Mesothelial cell of epicardium (in vitro differentiated cells): ENCODE results near the gene GMDS. TPM values are rescaled to one million over a fixed set of nuclear protein-coding genes. Genes with fewer than 3 reads are reported as not detected.

Experiments
- DNase-seq, 2 experiments: peaks; one replicate each; pipeline ENCODE4 v3.0.0; 2021; ENCODE audit warnings: low spot score in 2 of 2; ENCODE audit not compliant: unreplicated experiment in 2 of 2
- H3K27ac Mint-ChIP-seq: 2 replicates; pipeline ENCODE4 v1.8.0; 2021; ENCODE audit warnings: mixed read lengths
- H3K27me3 Mint-ChIP-seq: 2 replicates; pipeline ENCODE4 v1.8.0; 2021; ENCODE audit warnings: low read depth, mixed read lengths
- H3K36me3 Mint-ChIP-seq: 2 replicates; pipeline ENCODE4 v1.8.0; 2021; ENCODE audit warnings: mixed read lengths
- H3K4me1 Mint-ChIP-seq: 2 replicates; pipeline ENCODE4 v1.8.0; 2021; ENCODE audit warnings: mixed read lengths
- H3K4me3 Mint-ChIP-seq: 2 replicates; pipeline ENCODE4 v1.8.0; 2021; ENCODE audit warnings: mild to moderate bottlenecking, moderate library complexity, mixed read lengths
- H3K9me3 Mint-ChIP-seq: 2 replicates; pipeline ENCODE4 v1.8.0; 2021; ENCODE audit warnings: mixed read lengths
- CTCF ChIP-seq: fragments of 200-600 bp; sonication (generic); IDR thresholded peaks from one replicate; pipeline ENCODE4 v1.5.0; 2021; ENCODE audit warnings: antibody characterized with exemption; ENCODE audit not compliant: unreplicated experiment
- total RNA-seq: library from RNA; stranded (reverse); gene quantifications from 3 replicates; pipeline ENCODE4 v1.2.1, GENCODE V29; 2021

Gene GMDS
- total RNA-seq, 1 donor from 2014 or later: 39.9 TPM

- Mint-ChIP-seq H3K9me3 (no peaks in the 10 kb centered on the region), H3K27ac (peak overlapping the region; percentile 72), H3K4me3 (no peak overlapping the region), H3K27me3 (peaks cover 6% of the 10 kb centered on the region), H3K36me3 (no peaks in the 10 kb centered on the region), H3K4me1 (peaks cover 45% of the 10 kb centered on the region)
- no peak for DNase-seq
- no peak for TF ChIP-seq CTCF
Measured at GRCh38 chr6:1778686-1779235, 466.6 kb downstream of the GMDS start.

GRCh38 chr6:1777921-1778685, 467.3 kb downstream of the GMDS start:
- H3K4me3 Mint-ChIP-seq: no peak overlapping the region
- peaks cover 51% of the 10 kb centered on the region for H3K4me1 Mint-ChIP-seq
- DNase-seq: no peak
- H3K36me3 Mint-ChIP-seq: no peaks in the 10 kb centered on the region
- peak overlapping the region; percentile 72 for H3K27ac Mint-ChIP-seq
- no peaks in the 10 kb centered on the region for H3K9me3 Mint-ChIP-seq
- no peak for TF ChIP-seq CTCF
- peaks cover 6% of the 10 kb centered on the region for H3K27me3 Mint-ChIP-seq

GRCh38 chr6:1775441-1775840, 470.0 kb downstream of the GMDS start:
- Mint-ChIP-seq H3K27ac (peak overlapping the region; percentile 91), H3K4me1 (peaks cover 74% of the 10 kb centered on the region), H3K4me3 (no peak overlapping the region), H3K27me3 (peaks cover 4% of the 10 kb centered on the region), H3K9me3 (no peaks in the 10 kb centered on the region), H3K36me3 (no peaks in the 10 kb centered on the region)
- TF ChIP-seq CTCF: no peak
- no peak for DNase-seq

- DNase-seq: no peak
- H3K27ac Mint-ChIP-seq: peak overlapping the region; percentile 91
- no peaks in the 10 kb centered on the region for H3K36me3 Mint-ChIP-seq
- TF ChIP-seq CTCF: no peak
- peaks cover 78% of the 10 kb centered on the region for H3K4me1 Mint-ChIP-seq
- H3K4me3 Mint-ChIP-seq: no peak overlapping the region
- no peaks in the 10 kb centered on the region for H3K9me3 Mint-ChIP-seq
- H3K27me3 Mint-ChIP-seq: no peaks in the 10 kb centered on the region
Measured at GRCh38 chr6:1774226-1774915, 471.0 kb downstream of the GMDS start.

- Mint-ChIP-seq H3K27ac (peak overlapping the region; percentile 91), H3K27me3 (no peaks in the 10 kb centered on the region), H3K4me3 (peak overlapping the region; percentile 1), H3K9me3 (no peaks in the 10 kb centered on the region), H3K4me1 (peaks cover 77% of the 10 kb centered on the region), H3K36me3 (no peaks in the 10 kb centered on the region)
- no peak for TF ChIP-seq CTCF
- no peak for DNase-seq
Measured at GRCh38 chr6:1773700-1774099, 471.7 kb downstream of the GMDS start.
